Measurements from ENCODE around the gene RABGAP1L. TPM values are rescaled to one million over a fixed set of nuclear protein-coding genes. Genes with fewer than 3 reads are reported as not detected.

The RABGAP1L gene
- total RNA-seq, 2 donors from 2014 or later, result 51.4 to 124 TPM

DNA sequence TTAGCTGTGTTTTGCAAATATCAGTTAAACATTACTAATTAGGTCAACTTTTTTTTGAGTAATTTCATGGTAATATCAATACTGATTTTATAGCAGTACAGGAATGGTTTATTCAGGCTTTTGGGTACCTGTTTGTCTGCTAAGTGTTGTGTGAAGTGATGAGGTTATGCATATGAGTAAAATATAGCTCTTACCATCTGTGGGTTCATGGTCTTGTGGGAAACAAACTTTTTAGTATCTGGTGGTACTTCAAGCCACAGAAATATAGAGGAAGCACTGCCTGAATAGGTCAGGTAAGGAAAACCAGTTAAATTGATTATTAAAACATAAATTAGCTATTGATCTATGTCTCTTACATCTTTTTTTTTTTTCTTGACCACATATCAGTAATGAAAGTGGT, 113.9 kb downstream of the RABGAP1L start:
- no peak overlapping the region for H3K4me3 ChIP-seq
- DNase-seq (no peak), ATAC-seq (no peak)
- H3K36me3 ChIP-seq (replicated peaks in 1 of 2; ENCODE audit: insufficient read depth in 1 of 2, low read depth in 2 of 2), result no peaks in the 10 kb centered on the region
- no peaks in the 10 kb centered on the region for H3K9me3 ChIP-seq
- TF ChIP-seq, protein P1, sequence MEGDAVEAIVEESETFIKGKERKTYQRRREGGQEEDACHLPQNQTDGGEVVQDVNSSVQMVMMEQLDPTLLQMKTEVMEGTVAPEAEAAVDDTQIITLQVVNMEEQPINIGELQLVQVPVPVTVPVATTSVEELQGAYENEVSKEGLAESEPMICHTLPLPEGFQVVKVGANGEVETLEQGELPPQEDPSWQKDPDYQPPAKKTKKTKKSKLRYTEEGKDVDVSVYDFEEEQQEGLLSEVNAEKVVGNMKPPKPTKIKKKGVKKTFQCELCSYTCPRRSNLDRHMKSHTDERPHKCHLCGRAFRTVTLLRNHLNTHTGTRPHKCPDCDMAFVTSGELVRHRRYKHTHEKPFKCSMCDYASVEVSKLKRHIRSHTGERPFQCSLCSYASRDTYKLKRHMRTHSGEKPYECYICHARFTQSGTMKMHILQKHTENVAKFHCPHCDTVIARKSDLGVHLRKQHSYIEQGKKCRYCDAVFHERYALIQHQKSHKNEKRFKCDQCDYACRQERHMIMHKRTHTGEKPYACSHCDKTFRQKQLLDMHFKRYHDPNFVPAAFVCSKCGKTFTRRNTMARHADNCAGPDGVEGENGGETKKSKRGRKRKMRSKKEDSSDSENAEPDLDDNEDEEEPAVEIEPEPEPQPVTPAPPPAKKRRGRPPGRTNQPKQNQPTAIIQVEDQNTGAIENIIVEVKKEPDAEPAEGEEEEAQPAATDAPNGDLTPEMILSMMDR (IDR thresholded peaks at IDR 0.05), result no peak
- TF ChIP-seq POLR2A (IDR thresholded peaks at IDR 0.05), result no peak
- intact Hi-C loops (cut with DNase I), result no loop called here
- no peak overlapping the region for H3K27ac ChIP-seq
- H3K27me3 ChIP-seq, result no peaks in the 10 kb centered on the region
- no peaks in the 10 kb centered on the region for H3K4me1 ChIP-seq

DNA sequence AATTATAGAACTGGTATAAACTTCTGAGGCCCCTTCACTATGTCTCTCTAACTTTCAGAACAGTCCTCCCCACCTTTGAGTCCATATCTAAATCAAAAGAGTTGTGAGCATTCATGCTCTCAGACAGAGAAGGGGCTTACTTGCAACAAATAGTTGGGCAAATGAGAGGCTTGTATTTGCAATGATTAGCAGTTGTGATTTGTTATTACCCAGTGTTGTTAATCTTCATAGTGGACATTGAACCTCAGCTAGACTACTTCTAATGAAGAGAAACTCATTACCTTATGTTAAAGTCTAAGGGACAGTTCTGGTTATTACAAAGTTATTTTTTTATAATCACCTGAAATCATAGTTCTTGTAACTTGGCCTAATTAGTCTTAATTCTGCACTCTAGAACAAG, 114.5 kb downstream of the RABGAP1L start:
- ATAC-seq (no peak), DNase-seq (no peak)
- Histone ChIP-seq H3K27me3 (no peaks in the 10 kb centered on the region), H3K27ac (no peak overlapping the region), H3K4me3 (no peak overlapping the region), H3K36me3 (replicated peaks in 1 of 2; ENCODE audit: insufficient read depth in 1 of 2, low read depth in 2 of 2) (no peaks in the 10 kb centered on the region), H3K9me3 (no peaks in the 10 kb centered on the region), H3K4me1 (no peaks in the 10 kb centered on the region)
- TF ChIP-seq, protein P1 (IDR thresholded peaks at IDR 0.05), result no peak
- no peak for TF ChIP-seq POLR2A (IDR thresholded peaks at IDR 0.05)
- intact Hi-C loops (cut with DNase I), result no loop called here

DNA sequence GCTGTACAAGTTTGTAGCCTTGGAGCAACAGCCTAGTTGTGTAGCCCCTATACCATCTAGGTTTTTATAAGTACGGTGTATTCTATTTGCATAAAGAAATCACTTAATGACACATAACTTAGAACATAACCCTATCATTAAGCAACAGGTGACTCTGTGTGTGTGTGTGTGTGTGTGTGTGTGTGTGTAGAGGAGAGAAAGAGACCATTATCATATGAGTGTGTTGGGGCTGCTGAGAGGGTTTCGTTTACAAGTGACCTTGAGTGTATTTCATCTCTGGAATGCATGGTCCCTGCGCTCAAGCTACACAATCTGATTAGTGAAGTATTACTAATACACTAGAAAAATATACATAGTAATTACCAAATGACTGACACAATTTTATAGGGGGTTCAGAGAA, 115.1 kb downstream of the RABGAP1L start:
- H3K36me3 ChIP-seq (replicated peaks in 1 of 2; ENCODE audit: insufficient read depth in 1 of 2, low read depth in 2 of 2), result no peaks in the 10 kb centered on the region
- H3K4me1 ChIP-seq, result no peaks in the 10 kb centered on the region
- 80 to 95% methylated on average over 3 of the region's 3 CpGs for WGBS, 2 donors
- no peak for DNase-seq
- H3K9me3 ChIP-seq, result no peaks in the 10 kb centered on the region
- no peak overlapping the region for H3K4me3 ChIP-seq
- H3K27me3 ChIP-seq, result no peaks in the 10 kb centered on the region
- H3K27ac ChIP-seq, result no peak overlapping the region
- no peak for TF ChIP-seq POLR2A (IDR thresholded peaks at IDR 0.05)
- TF ChIP-seq, protein P1 (IDR thresholded peaks at IDR 0.05), result no peak
- intact Hi-C loops (cut with DNase I), result no loop called here
- no peak for ATAC-seq

DNA sequence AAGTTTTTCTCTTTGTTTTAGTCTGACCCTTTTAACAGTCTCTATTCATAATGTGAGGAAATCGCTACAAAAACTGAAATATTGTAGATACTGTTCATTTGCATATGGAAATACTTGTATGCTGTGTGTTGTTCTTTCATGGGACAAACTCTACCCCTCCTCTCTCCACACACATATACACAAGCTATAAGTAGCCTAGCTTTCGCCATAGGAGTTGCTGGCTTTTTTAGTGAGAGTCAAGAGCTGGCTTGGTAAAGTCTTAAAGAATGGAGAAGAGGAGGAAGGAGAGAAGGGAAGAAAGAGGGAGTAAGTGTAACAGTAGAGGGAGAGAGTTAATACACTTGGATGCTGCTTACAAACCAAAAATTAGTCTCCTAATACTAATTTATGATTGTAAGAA, 115.6 kb downstream of the RABGAP1L start:
- TF ChIP-seq, protein P1 (IDR thresholded peaks at IDR 0.05), result no peak
- no peak for TF ChIP-seq POLR2A (IDR thresholded peaks at IDR 0.05)
- no peaks in the 10 kb centered on the region for H3K27me3 ChIP-seq
- intact Hi-C loops (cut with DNase I), result no loop called here
- H3K36me3 ChIP-seq (replicated peaks in 1 of 2; ENCODE audit: insufficient read depth in 1 of 2, low read depth in 2 of 2), result no peaks in the 10 kb centered on the region
- H3K9me3 ChIP-seq, result no peaks in the 10 kb centered on the region
- no peak for ATAC-seq
- H3K4me3 ChIP-seq, result no peak overlapping the region
- 93 to 98% methylated on average over 2 of the region's 2 CpGs for WGBS, 2 donors
- no peak for DNase-seq
- H3K27ac ChIP-seq, result no peak overlapping the region
- no peaks in the 10 kb centered on the region for H3K4me1 ChIP-seq

DNA sequence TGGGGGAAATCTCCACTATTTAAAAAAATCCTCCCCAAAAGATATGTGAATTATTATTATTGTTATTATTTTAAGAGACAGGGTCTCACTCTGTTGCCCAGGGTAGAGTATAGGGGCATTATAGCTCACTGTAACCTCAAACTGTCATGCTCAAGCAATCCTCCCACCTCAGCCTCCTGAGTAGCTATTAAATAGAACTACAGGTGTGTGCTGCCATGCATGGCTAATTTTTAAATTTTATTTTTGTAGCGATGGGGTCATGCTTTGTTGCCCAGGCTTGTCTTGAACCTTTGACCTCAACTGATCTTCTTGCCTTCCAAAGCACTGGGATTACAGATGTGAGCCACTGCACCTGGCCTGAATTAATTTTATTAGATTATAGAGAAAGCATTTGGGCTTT, 116.8 kb downstream of the RABGAP1L start:
- no peak overlapping the region for H3K4me3 ChIP-seq
- no peak for DNase-seq
- no peaks in the 10 kb centered on the region for H3K27me3 ChIP-seq
- no peak overlapping the region for H3K27ac ChIP-seq
- intact Hi-C loops (cut with DNase I), result no loop called here
- H3K9me3 ChIP-seq, result no peaks in the 10 kb centered on the region
- H3K36me3 ChIP-seq (replicated peaks in 1 of 2; ENCODE audit: insufficient read depth in 1 of 2, low read depth in 2 of 2), result no peaks in the 10 kb centered on the region
- WGBS, 2 donors, result 100% methylated on average over 1 of the region's 1 CpG
- no peak for TF ChIP-seq POLR2A (IDR thresholded peaks at IDR 0.05)
- TF ChIP-seq, protein P1 (IDR thresholded peaks at IDR 0.05), result no peak
- ATAC-seq, result no peak
- no peaks in the 10 kb centered on the region for H3K4me1 ChIP-seq

Measured in body of pancreas (tissue), 4 donors.